T follicular helper cell (primary cell): ENCODE measurements around the gene RPA1.
A peak's percentile ranks its signal among the peaks of the same experiment; 100 is the strongest.
"Not testable (repeated sequence)": the region's sequence is repeated elsewhere in the genome, so short reads cannot be mapped to it uniquely, and the experiment has no call there.

Experiments
- DNase-seq: peaks from one replicate; pipeline ENCODE4 v3.0.0-alpha.2; 2020; ENCODE audit warnings: low read depth
- total RNA-seq, 2 experiments: gene quantifications; one replicate each; lab custom pipeline; 2026; lab: John Stamatoyannopoulos, UW

RPA1 gene
- total RNA-seq: 78.3 to 97.2 reads per million in 2 experiments

GRCh38 chr17:1829592-1830257, at the start of gene RPA1, which contains the start of gene SMYD4:
RPA1 (plus strand) TSS chr17:1830005; CDS start chr17:1830094, 89 bp downstream.
SMYD4 (minus strand) TSS chr17:1829902; CDS start chr17:1827994, 1,908 bp downstream.
- DNase-seq: peak; percentile 83

- DNase-seq: no peak
These were observed 47.6 kb upstream of the RPA1 start for GRCh38 chr17:1782171-1782567.

DNA sequence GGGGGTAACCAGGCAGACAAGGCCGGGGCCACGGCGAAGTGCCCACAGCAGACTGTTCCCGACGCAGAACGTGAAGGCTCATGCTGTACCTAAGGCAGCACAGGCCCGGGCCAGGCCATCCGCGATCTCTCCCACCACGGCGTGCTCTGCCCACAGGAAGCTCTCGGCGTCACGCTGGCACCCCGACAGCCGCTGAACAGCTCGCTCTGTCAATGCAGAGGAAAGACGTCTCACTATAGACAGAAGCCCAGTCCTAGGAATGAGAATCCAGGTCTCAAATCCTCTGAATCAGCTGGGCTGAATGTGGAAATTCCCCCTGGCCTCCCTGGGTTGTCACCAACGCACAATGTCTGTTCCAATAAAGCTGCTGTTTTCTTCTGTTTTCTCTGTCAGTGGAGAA, 46.5 kb upstream of the RPA1 start:
- DNase-seq: no peak

DNA sequence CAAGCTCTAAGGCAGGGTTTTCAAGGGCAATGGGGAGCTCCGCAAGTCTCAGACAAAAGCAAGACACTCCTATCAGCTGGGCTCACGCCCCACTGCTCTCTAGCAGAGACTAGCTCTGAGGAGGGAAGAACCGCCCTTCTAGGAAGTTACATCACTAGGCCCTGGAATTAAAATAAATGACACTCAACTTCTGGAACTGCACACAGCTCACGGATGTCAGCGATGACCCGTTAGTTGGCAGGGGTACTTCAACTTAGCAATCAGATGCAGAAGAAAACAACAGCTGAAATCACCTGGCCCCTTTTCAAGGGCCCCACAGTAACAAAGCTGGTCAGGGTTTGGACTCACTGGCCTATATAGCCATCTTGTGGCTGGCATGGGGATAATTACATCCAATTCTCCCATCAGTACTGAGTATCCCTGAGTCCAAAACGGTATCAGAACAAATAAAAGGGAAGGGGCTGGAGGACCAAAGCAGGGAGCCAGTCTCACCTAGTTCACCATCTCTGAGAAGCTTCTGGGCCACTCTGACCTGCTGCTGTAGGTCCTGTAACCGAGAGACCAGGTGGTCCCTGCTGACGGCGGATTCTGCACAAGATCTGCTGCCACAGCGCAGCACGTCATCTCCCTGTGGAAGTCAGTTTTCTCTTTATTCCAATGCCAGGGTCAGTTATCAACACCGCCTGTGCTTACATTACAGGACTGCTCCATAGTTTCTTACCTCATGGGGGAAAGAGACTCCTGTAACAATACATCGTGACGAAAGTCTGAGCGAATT, 45.8 kb upstream of the RPA1 start:
- no peak for DNase-seq

- DNase-seq: no peak
These were observed 43.9 kb upstream of the RPA1 start for GRCh38 chr17:1785930-1786329.

DNA sequence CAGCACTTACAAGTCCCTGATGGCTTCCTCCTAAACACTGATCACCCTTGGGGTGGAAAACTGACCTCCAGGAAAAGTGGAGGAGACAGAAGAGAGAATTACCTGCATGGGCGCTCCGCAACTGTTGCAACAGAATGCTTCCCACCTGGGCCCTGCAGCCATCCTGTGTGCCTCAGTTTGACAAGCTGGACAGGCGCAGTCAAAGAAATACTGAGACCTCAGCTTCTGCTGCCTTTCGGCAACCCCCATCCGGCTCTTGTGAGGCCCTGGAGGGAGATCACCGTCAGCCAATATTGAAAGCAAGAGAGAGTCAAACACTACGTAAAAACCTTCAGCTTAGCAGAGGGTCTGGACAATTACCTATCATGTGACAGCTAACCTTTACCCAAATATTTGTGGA, 43.1 kb upstream of the RPA1 start:
- no peak for DNase-seq

DNA sequence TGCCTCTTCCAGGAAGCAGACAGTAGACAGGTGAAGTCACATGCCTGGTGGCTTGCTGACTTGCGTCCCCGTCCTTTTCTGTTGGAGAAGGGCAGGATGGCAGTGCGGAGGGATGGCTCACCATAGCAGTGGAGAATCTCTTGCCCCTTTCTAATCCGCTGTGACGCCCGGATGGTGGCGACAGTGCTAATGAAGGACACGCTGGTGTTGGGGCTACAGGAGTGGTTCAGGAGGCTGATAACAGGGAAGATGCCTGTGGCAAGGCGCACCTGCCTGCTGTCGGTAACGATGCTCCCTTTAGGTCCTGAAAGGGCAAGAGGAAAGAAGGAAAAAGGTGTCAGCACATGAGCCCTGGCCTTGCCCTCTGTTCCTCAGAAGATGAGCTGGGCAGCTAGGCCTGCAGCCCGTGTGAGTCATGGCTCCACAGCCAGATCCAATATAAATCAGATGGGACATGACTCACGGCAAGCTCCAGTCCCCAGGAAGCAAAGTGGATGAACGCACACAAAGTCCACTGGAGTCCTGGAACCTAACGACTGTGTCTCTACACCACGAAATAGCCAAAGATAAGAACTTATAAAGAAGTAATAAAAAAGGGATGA, 42.4 kb upstream of the RPA1 start:
- DNase-seq: no peak

- DNase-seq: no peak
These were observed 39.9 kb upstream of the RPA1 start for GRCh38 chr17:1789936-1790335.

- DNase-seq: no peak
These were observed 37.0 kb upstream of the RPA1 start for GRCh38 chr17:1792495-1793446.

GRCh38 chr17:1793447-1793806, 36.4 kb upstream of the RPA1 start:
- no peak for DNase-seq

DNA sequence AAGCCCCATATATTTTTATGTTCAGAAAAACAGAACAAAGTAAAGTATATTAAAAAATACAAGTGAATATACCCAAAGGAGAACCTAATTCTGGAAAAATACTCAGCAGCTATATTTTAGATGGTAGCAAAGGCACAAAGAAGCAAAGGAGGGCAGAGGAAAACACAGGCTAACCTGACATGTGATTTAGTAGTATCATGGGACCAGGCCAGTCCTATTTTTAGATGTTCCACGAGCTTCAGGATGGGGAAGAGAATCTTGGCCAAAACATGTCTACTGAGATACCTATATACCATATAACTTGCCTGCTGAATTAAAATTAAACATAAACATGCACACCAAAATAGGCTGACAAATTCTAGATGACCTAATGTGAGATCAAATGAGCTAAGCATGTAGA, 33.0 kb upstream of the RPA1 start:
- DNase-seq: no peak

GRCh38 chr17:1797323-1797722, 32.5 kb upstream of the RPA1 start:
- no peak for DNase-seq

GRCh38 chr17:1797846-1798245, 32.0 kb upstream of the RPA1 start:
- DNase-seq: not testable (repeated sequence)

DNA sequence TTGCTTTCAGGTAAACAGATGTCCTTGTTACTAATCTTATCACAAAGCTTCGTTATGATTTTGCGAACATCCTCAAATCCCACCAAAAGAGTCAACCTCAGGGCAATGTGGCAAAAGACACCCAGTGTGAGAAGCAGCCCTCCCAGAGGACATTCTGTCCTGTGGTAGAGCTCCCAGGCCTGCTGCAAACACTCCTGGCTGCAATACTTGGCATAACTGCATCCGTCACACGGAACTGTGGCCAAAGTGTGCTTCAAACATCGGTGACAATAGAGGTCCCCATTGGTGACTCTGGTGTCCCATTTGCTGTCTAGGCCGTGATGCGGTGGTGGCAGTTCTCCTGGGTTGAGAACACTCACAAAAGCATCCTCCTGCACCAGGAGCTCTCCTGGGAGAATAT, 29.6 kb upstream of the RPA1 start:
- DNase-seq: no peak

DNA sequence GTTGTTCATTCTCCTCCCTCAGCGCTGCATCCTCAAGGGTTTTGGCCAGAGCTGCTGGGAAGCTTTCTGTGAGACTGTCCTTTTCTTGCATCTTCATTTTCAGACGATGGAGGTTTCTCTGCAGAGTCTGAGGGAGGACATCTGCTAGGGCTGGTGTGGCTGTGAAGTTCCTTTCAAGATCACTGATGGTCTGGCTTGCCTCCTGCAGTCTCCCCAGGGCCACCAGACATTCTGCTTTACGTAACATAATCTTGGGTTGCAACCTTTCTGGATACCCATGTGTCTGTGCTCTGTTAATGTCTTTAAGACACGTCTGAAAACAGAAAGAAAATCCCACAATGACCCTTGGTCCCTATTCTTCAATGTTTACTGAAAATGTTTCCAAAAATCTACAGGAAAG, 29.1 kb upstream of the RPA1 start:
- DNase-seq: no peak

GRCh38 chr17:1802429-1802828, 27.4 kb upstream of the RPA1 start:
- DNase-seq: no peak

- DNase-seq: no peak
These were observed 26.5 kb upstream of the RPA1 start for GRCh38 chr17:1803280-1803679.

- DNase-seq: no peak
These were observed 21.9 kb upstream of the RPA1 start for GRCh38 chr17:1807890-1808289.

- no peak for DNase-seq
These were observed 21.2 kb upstream of the RPA1 start for GRCh38 chr17:1808644-1809043.

GRCh38 chr17:1809815-1810214, 20.0 kb upstream of the RPA1 start:
- not testable (repeated sequence) for DNase-seq

GRCh38 chr17:1810450-1811103, 19.2 kb upstream of the RPA1 start:
- no peak for DNase-seq
